ENCODE measurements around the gene CEP55.

The CEP55 gene

GRCh38 chr10:93471110-93471651 is 25.2 kb upstream of the CEP55 start:
- no peak for DNase-seq

GRCh38 chr10:93473161-93473560 is 23.3 kb upstream of the CEP55 start:
- no peak for DNase-seq

GRCh38 chr10:93473804-93474472 is 22.5 kb upstream of the CEP55 start:
- no peak for DNase-seq

GRCh38 chr10:93475227-93475626 is 21.2 kb upstream of the CEP55 start:
- DNase-seq = no peak

GRCh38 chr10:93475871-93476270 is 20.5 kb upstream of the CEP55 start:
- DNase-seq = no peak

GRCh38 chr10:93476756-93477155 is 19.7 kb upstream of the CEP55 start:
- DNase-seq = no peak

DNA sequence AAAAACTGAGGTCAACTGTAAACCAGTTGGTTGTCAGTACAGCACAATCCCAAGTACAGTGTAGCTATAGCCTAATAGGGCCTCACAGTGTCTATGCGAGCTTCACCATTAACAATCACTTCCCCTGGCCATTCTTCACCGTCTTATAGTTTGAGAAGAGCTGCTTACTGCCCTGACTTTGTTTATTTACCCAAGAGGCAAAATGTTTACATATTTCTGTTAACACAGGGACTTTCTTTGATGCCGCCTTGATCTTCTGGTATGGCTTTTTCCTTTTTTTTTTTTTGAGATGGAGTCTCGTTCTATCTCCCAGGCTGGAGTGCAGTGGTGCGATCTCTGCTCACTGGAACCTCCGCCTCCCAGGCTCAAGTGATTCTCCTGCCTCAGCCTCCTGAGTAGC is 17.5 kb upstream of the CEP55 start:
- DNase-seq = no peak

DNA sequence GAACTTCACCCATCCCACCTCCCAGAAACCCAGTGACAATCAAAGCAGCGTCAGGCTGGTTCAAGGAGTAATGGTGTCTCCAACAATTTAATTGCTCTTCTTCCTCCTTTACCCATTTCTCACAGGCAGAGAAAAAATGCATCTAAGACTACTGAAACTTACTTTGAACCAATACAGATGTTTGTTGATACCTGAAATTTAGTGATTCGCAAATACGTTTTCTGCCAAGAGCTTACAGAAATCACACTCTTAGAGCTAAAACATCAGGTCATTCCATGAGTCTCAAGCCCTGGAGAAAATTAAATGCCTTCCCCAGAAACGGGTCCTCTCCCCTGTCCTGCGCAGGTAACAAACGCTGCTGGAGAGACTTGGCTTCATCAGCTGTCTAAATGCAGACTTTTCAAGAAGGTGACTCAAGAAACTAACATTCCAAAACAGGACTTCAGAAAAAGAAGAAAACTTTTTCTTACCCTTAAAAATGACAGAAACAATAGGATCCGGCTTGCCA is 14.7 kb upstream of the CEP55 start:
- DNase-seq = no peak

DNA sequence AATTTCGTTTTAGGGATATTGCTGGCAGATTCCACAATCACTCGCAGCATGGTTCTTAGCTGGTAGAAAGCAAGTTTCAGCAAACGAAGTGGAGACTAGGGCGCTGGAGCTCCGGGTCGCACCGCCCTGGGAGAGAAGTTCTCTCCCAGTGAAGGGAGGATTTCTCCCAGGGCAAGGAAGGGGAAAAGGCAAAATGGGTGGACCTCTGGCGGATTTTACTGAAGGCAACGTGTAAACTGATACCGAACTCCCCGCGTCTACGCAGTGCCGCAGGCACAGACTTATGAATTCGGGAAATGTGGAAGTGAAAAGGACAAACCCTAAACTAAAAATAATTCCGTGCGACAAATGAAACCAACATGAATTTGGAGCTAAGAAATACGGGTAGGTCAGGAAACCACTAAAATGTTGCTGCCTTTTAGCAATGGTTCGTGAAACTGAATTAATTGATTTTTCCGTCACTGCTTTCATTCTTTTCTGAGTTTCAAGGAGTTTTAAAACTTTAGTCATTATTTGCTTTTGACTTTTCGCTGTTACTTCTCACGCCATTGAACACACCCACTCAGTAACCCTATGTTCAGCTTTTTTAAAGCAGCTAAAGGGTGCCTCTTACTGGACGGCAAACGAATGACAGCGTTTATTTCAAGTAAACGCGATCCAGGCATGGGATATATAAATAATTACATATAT is 14.1 kb upstream of the CEP55 start, which contains the start of gene MYOF:
TSS of gene MYOF (minus strand) at position 190 of the 690 bp plus-strand sequence. CDS start at position 50, 140 bp downstream.
- DNase-seq = peak; percentile 57 to 73

DNA sequence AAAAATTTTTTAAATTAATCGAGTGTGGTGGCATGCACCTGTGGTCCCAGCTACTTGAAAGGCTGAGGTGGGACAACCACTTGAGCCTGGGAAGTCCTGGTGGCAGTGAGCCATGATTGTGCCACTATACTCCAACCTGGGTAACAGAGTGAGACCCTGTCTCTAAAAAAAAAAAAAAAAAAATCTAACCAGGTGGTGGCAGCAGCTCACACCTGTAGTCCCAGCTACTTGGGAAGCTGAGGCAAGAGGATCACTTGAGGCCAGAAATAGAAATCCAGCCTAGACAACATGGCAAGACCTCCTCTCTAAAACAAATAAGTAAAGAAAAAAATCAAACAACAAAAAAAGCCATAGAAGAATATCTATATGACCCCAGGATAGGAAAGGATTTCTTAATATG is 10.7 kb upstream of the CEP55 start:
- DNase-seq = no peak

- DNase-seq = no peak
Observed at GRCh38 chr10:93488956-93489528, 7.4 kb upstream of the CEP55 start.

DNA sequence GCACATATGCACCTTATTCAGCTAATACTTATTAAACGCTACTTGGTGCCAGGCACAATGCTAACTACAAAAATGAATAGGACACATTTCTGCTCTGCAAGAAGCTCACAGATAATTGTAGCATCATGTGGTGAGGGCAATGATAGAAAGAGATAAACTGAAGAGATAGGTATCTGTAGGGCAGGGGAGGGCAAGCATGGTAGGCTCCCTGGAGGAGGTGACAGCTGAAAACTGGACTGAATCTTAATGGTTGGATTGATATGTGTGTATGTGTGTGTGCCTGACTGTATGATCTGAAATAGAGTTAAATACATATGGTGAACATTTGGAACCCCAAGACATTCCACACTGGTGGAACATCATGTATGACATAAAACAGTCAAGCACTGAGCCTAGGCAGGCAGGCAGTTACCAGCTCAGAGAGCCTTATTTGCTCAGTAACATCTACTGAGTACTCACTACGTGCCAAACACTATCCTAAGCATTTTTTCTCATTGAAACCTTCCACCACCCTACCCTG is 4.8 kb upstream of the CEP55 start:
- DNase-seq = no peak

DNA sequence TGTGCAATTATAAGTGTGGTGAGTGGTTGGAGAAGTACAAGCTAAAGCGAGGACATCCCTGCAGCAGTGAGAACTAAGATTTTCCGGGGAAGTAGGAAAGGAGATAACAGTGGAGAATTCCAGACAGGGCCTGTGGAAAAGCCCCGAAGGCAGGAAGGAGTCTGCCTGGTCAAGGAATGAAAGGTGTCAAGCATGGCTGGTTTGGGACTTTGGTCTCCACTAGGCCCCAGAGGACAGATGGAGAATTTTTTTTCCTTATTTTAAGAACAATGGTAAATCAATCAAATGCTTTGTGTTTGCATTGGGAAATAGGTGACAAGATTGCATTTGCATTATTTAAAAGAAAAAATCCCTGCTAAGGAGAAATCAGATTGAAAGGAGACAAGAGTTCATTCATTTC is 3.2 kb upstream of the CEP55 start:
- no peak for DNase-seq

DNA sequence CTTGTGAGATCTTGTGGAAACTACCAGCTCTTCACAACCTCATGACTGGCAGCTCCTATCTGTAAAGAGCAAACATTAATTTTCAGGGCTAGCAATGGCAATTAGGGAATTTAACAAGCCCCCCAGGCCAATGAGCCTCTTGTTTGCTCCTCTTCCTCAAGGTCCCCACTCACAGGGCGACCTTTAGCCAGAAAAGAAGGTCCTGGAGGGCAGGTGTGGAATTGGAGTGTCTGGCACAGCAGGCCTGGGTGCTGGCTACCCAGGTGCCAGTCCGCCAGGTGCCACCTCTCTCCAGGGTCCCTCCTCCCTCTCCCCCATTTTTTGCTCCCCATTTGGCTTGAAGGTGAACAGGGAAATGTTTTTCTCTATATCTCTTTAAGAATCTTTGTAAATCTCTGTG is 1.9 kb upstream of the CEP55 start:
- no peak for DNase-seq

DNA sequence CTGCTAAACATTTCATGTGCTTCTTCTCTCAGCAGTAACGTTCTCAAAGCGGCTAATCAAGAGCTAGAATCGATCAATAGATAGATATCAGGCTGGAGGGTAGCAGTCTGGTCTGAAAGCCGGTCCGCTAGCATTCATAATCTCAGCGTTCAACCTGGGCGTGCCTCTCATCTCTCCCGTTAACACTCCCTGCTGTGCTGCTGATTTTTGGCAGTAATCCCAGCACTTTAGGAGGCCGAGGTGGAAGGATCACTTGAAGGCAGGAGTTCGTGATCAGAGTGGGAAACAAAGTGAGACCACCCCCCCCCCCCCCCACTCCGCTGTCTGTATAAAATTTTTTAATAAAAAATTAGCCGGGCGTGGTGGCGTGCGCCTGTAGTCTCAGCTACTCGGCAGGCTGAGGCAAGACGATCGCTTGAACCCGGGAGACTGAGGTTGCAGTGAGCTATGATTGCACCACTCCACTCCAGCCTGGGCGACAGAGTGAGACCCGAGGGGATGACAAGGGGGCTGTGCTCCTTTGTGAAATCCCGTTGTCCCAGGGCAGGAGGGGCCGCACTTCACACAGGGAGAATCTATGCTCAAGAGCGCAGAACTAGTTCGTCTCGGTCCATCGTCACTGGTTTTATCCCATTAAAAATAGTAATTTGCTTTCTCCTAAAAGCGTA is 624 bp upstream of the CEP55 start:
- DNase-seq = no peak

GRCh38 chr10:93498166-93498565 is 1.8 kb downstream of the CEP55 start:
- DNase-seq = no peak

DNA sequence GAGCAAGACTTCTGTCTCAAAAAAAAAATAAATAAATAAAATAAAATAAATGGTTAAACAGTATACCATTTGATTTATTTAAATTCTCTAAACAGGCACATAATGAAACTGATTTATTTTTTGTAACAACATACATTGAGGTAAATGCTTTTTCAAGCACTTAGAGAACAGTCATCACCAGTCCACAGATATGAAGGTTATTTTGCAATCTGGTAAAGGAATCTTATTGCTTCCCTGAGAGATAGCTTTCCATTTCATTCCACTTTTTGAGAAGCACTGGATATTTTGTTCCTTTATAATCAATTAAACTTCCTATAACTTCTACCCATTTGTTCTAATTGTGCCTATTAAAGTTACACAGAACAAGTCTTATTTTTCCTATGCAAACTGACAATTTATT is 5.2 kb downstream of the CEP55 start:
- no peak for DNase-seq

- peak in 1 of 2 donors; percentile 14 for DNase-seq
Observed at GRCh38 chr10:93503075-93503474, 6.7 kb downstream of the CEP55 start.

DNA sequence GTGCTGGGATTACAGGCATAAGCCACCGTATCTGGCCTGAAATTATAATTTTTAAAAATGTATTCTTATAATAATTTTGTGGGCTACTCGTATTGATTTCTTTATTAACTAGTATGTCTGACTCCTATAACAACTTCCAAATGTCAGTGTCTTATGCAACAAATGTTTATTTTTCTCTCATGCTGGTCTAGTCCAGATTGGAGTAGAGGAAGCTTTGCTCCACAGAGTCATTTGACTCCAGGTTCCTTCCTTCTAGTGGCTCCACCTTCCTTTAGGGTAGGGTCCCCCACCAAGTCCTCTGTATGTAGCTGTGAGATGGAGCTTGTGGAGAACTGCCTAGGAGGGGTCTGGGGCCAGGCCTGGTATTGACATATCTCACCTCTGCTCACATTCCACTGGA is 8.7 kb downstream of the CEP55 start:
- no peak for DNase-seq

- DNase-seq = no peak
Observed at GRCh38 chr10:93509816-93510215, 13.4 kb downstream of the CEP55 start.

DNA sequence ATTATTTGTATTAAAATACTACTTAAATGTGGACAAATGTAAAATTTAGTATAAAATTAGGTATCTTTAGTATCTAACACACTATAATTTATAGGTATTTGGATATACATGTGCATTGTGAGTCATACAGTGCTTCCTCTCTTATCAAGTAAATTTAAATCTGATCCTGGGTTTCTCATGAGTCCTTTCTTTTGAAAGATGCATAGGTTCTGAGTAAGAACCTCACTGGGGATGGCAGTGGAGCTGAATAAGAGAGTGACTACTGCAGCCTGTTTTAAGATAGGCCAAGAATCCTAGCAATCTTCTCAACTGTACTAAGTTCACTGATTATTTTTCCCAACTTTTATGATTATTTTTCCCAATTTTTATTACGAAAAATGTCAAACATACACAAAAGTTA is 16.2 kb downstream of the CEP55 start:
- DNase-seq = no peak

- DNase-seq = no peak
Observed at GRCh38 chr10:93513091-93513490, 16.7 kb downstream of the CEP55 start.

- DNase-seq = no peak
Observed at GRCh38 chr10:93514521-93514920, 18.1 kb downstream of the CEP55 start.

Measured in CD4-positive, alpha-beta T cell treated with Interleukin-1 beta for 1 hour (primary cell).